Stimulated activated CD4-positive, alpha-beta T cell treated with anti-CD3 and anti-CD28 coated beads, TNF-alpha, amount 100 ng/mL, for 48 hours (primary cell): Measurements from ENCODE around the gene MICAL2.

ENCODE experiments used
- DNase-seq, 3 donors: peaks; one replicate each; pipeline ENCODE4 v3.0.0-alpha.2; 2020; ENCODE audit warnings: low read depth in 3 of 3

The MICAL2 gene

GRCh38 chr11:12229450-12230229 is 119.2 kb downstream of the MICAL2 start:
- no peak for DNase-seq

- DNase-seq: no peak
Observed at GRCh38 chr11:12232160-12232559, 121.8 kb downstream of the MICAL2 start.

GRCh38 chr11:12232817-12233601 is 122.6 kb downstream of the MICAL2 start:
- DNase-seq: no peak

GRCh38 chr11:12233602-12233925 is 123.2 kb downstream of the MICAL2 start:
- DNase-seq: no peak

GRCh38 chr11:12234221-12234620 is 123.8 kb downstream of the MICAL2 start:
- no peak for DNase-seq

- no peak for DNase-seq
Observed at GRCh38 chr11:12235080-12235479, 124.7 kb downstream of the MICAL2 start.

- DNase-seq: no peak
Observed at GRCh38 chr11:12235553-12235946, 125.2 kb downstream of the MICAL2 start.

- peak; percentile 35 to 43 (median 39) for DNase-seq
Observed at GRCh38 chr11:12235947-12236743, 125.8 kb downstream of the MICAL2 start.

- no peak for DNase-seq
Observed at GRCh38 chr11:12236744-12237101, 126.3 kb downstream of the MICAL2 start.

GRCh38 chr11:12237381-12237784 is 127.0 kb downstream of the MICAL2 start:
- no peak for DNase-seq

- no peak for DNase-seq
Observed at GRCh38 chr11:12238420-12238819, 128.0 kb downstream of the MICAL2 start.

GRCh38 chr11:12239396-12239795 is 129.0 kb downstream of the MICAL2 start:
- no peak for DNase-seq

GRCh38 chr11:12239804-12240371 is 129.5 kb downstream of the MICAL2 start:
- DNase-seq: no peak

GRCh38 chr11:12240677-12241076 is 130.3 kb downstream of the MICAL2 start:
- DNase-seq: no peak

- DNase-seq: no peak
Observed at GRCh38 chr11:12241401-12241800, 131.0 kb downstream of the MICAL2 start.

- no peak for DNase-seq
Observed at GRCh38 chr11:12241971-12242672, 131.7 kb downstream of the MICAL2 start.

- no peak for DNase-seq
Observed at GRCh38 chr11:12242966-12243365, 132.6 kb downstream of the MICAL2 start.

- DNase-seq: no peak
Observed at GRCh38 chr11:12243486-12243885, 133.1 kb downstream of the MICAL2 start.

GRCh38 chr11:12243911-12244550 is 133.6 kb downstream of the MICAL2 start:
- no peak for DNase-seq

- DNase-seq: no peak
Observed at GRCh38 chr11:12245091-12245490, 134.7 kb downstream of the MICAL2 start.

GRCh38 chr11:12245549-12246016 is 135.2 kb downstream of the MICAL2 start:
- DNase-seq: no peak
